Testis (tissue), 2 donors: ENCODE measurements around the gene INAFM2.

Experiments used
- CTCF ChIP-seq, 3 experiments: fragments of 450-650 bp in 2 of 3; fragments of 200-600 bp in 1 of 3; sonication (generic) in 1 of 3; IDR thresholded peaks; one replicate each; pipeline ENCODE4 v1.5.1; 2016 to 2019; ENCODE audit warnings: antibody characterized with exemption in 3 of 3, mild to moderate bottlenecking in 2 of 3, moderate library complexity in 1 of 3
- POLR2A ChIP-seq: fragments of 450-650 bp; IDR thresholded peaks from one replicate; pipeline ENCODE4 v1.6.1; 2017; ENCODE audit warnings: antibody characterized with exemption, mild to moderate bottlenecking, moderate library complexity

DNA sequence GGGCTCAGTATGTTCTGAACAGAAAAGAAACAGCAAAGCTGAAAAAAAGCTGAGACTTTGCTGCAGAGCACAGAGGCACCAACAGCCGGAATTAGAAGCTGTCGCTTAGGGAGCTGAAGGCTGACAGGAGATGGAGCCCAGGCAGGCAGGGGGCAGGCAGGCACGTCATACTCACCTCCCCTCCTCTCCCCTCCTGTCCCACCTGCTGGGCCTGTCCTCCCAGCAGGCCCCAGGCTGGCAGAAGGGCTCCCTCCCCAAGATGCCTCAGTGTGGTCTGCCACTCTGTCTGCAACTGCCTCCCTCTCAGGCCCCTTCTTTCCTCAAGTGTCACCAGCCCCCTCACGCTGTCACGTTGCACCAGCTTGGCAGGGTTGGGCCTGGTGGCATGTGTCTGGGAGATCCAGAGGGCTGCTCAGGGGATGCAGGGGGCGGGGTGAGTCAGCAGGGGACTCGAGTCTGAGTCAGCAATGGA is 37.4 kb upstream of the INAFM2 start:
- TF ChIP-seq CTCF (IDR thresholded peaks at IDR 0.05) (no peak), POLR2A (no peak)
